WTC11 (cell line): ENCODE measurements around the gene PCDHGA1. TPM values are rescaled to one million over a fixed set of nuclear protein-coding genes. Genes with fewer than 3 reads are reported as not detected.

ENCODE experiments used
- ATAC-seq: fragments of 200-7000 bp; cut with Tn5 transposase; 2 replicates; pipeline ENCODE4 v1.10.0; 2021; ENCODE audit warnings: mild to moderate bottlenecking, moderate library complexity
- CTCF ChIA-PET: fragments of 300-600 bp; sonication (Branson Sonifier 250); formaldehyde crosslinking; loops from one replicate; lab custom pipeline; 2021; ENCODE audit warnings: antibody characterized with exemption; lab: Charles Lee
- POLR2A ChIA-PET: fragments of 350-600 bp; sonication (Branson Sonifier 250); formaldehyde crosslinking; loops from one replicate; lab custom pipeline; 2021; ENCODE audit warnings: antibody characterized with exemption; lab: Charles Lee
- DNase-seq: peaks from one replicate; pipeline ENCODE4 v3.0.0; 2021; ENCODE audit warnings: low spot score
- H3K27ac Mint-ChIP-seq: 2 replicates; pipeline ENCODE4 v1.8.0; 2021; ENCODE audit warnings: mixed read lengths
- H3K27me3 Mint-ChIP-seq: 2 replicates; pipeline ENCODE4 v1.8.0; 2021; ENCODE audit warnings: low read depth, mild to moderate bottlenecking, moderate library complexity, mixed read lengths
- H3K36me3 Mint-ChIP-seq: 2 replicates; pipeline ENCODE4 v1.8.0; 2021; ENCODE audit warnings: mixed read lengths
- H3K4me1 Mint-ChIP-seq: 2 replicates; pipeline ENCODE4 v1.8.0; 2022; ENCODE audit warnings: mixed read lengths
- H3K4me3 Mint-ChIP-seq: 2 replicates; pipeline ENCODE4 v1.8.0; 2021; ENCODE audit warnings: mild to moderate bottlenecking, moderate library complexity, mixed read lengths
- H3K9me3 Mint-ChIP-seq: 2 replicates; pipeline ENCODE4 v1.8.0; 2021; ENCODE audit warnings: mixed read lengths
- ATF6 ChIP-seq: sonication (generic); formaldehyde crosslinking; IDR thresholded peaks from 2 replicates; pipeline ENCODE4 v1.8.1; 2023; ENCODE audit warnings: mild to moderate bottlenecking, missing genetic modification reagents
- E2F1 ChIP-seq: sonication (generic); formaldehyde crosslinking; IDR thresholded peaks from 2 replicates; pipeline ENCODE4 v1.8.0; 2022; ENCODE audit warnings: mild to moderate bottlenecking, missing genetic modification reagents
- ERG ChIP-seq: fragments of 250-450 bp; sonication (Bioruptor Pico); IDR thresholded peaks from 2 replicates; pipeline ENCODE4 v1.8.0; 2021; ENCODE audit warnings: mild to moderate bottlenecking
- FOXJ3 ChIP-seq: sonication (generic); formaldehyde crosslinking; IDR thresholded peaks from 2 replicates; pipeline ENCODE4 v1.9.0; 2021; ENCODE audit warnings: missing genetic modification reagents, mild to moderate bottlenecking, borderline replicate concordance
- MXD4 ChIP-seq: fragments of 250-450 bp; sonication (Bioruptor Pico); IDR thresholded peaks from 2 replicates; pipeline ENCODE4 v1.8.0; 2021; ENCODE audit warnings: mild to moderate bottlenecking, moderate library complexity, borderline replicate concordance
- NFATC4 ChIP-seq: fragments of 250-450 bp; sonication (Bioruptor Pico); IDR thresholded peaks from 2 replicates; pipeline ENCODE4 v1.9.0; 2021; ENCODE audit warnings: mild to moderate bottlenecking
- PRRX2 ChIP-seq: fragments of 250-450 bp; sonication (Bioruptor Pico); IDR thresholded peaks from 2 replicates; pipeline ENCODE4 v1.8.0; 2021; ENCODE audit warnings: mild to moderate bottlenecking
- RORB ChIP-seq: fragments of 250-450 bp; sonication (Bioruptor Pico); IDR thresholded peaks from 2 replicates; pipeline ENCODE4 v1.9.0; 2021; ENCODE audit warnings: mild to moderate bottlenecking
- SMAD3 ChIP-seq: sonication (generic); formaldehyde crosslinking; IDR thresholded peaks from 2 replicates; pipeline ENCODE4 v1.8.0; 2022; ENCODE audit warnings: missing genetic modification reagents, mild to moderate bottlenecking, borderline replicate concordance
- SP1 ChIP-seq: sonication (generic); formaldehyde crosslinking; conservative IDR thresholded peaks from 2 replicates; pipeline ENCODE4 v1.8.1; 2022; ENCODE audit warnings: missing genetic modification reagents
- TCF7 ChIP-seq: sonication (generic); formaldehyde crosslinking; IDR thresholded peaks from 2 replicates; pipeline ENCODE4 v1.8.0; 2022; ENCODE audit warnings: mild to moderate bottlenecking, low read depth, missing genetic modification reagents, moderate library complexity
- TEAD4 ChIP-seq: sonication (generic); formaldehyde crosslinking; IDR thresholded peaks from 2 replicates; pipeline ENCODE4 v1.8.0; 2022; ENCODE audit warnings: mild to moderate bottlenecking, missing genetic modification reagents
- ZMAT4 ChIP-seq: fragments of 250-450 bp; sonication (Bioruptor Pico); IDR thresholded peaks from 2 replicates; pipeline ENCODE4 v1.9.0; 2021; ENCODE audit warnings: mild to moderate bottlenecking
- ZNF317 ChIP-seq: sonication (generic); formaldehyde crosslinking; IDR thresholded peaks from 2 replicates; pipeline ENCODE4 v1.8.1; 2023; ENCODE audit warnings: low read depth, mild to moderate bottlenecking, moderate library complexity, missing genetic modification reagents, borderline replicate concordance
- ZNF423 ChIP-seq: fragments of 250-450 bp; sonication (Bioruptor Pico); IDR thresholded peaks from 2 replicates; pipeline ENCODE4 v2.1.2; 2022; ENCODE audit warnings: mild to moderate bottlenecking, moderate library complexity
- total RNA-seq: library from RNA; stranded (reverse); gene quantifications from 3 replicates; pipeline ENCODE4 v1.2.3, GENCODE V29; 2021
- TF ChIP-seq, protein P1 (sequence below): fragments of 250-450 bp; sonication (Bioruptor Pico); IDR thresholded peaks from 2 replicates; pipeline ENCODE4 v1.9.0; 2021; ENCODE audit warnings: mild to moderate bottlenecking
- TF ChIP-seq, protein P2 (sequence below): sonication (generic); formaldehyde crosslinking; conservative IDR thresholded peaks from 2 replicates; pipeline ENCODE4 v1.8.1; 2022; ENCODE audit warnings: mild to moderate bottlenecking, missing genetic modification reagents
- TF ChIP-seq, protein P3 (sequence below): sonication (generic); formaldehyde crosslinking; IDR thresholded peaks from 2 replicates; pipeline ENCODE4 v1.8.0; 2023; ENCODE audit warnings: missing genetic modification reagents, mild to moderate bottlenecking, borderline replicate concordance

PCDHGA1 gene
- total RNA-seq, 1 experiment from 2014 or later = 1.5 TPM

- H3K27ac Mint-ChIP-seq = peak overlapping the region; percentile 94
- ChIA-PET CTCF (interaction anchor here (0.5 to 10.5 kb wide), 46 partner anchors 10 to 446 kb away, joined by 3 to 131 read pairs (median 6); partner anchors contain the start of genes DIAPH1, PCDHB10, PCDHB14 and PCDHB15), POLR2A (interaction anchor here (0.6 to 2.5 kb wide), 12 partner anchors 10 to 195 kb away, joined by 3 to 10 read pairs (median 4); partner anchors contain the start of genes PCDHGA10, PCDHGA11, PCDHGA12 and PCDHGB7)
- H3K9me3 Mint-ChIP-seq = no peaks in the 10 kb centered on the region
- peaks cover 43% of the 10 kb centered on the region for H3K4me1 Mint-ChIP-seq
- peaks cover 31% of the 10 kb centered on the region for H3K36me3 Mint-ChIP-seq
- H3K27me3 Mint-ChIP-seq = no peaks in the 10 kb centered on the region
- 0 out of 2 replicates have a peak, but pooled peaks have one; percentile 8 for TF ChIP-seq SP1 (CRISPR knock-in tag)
- TF ChIP-seq, protein P1, sequence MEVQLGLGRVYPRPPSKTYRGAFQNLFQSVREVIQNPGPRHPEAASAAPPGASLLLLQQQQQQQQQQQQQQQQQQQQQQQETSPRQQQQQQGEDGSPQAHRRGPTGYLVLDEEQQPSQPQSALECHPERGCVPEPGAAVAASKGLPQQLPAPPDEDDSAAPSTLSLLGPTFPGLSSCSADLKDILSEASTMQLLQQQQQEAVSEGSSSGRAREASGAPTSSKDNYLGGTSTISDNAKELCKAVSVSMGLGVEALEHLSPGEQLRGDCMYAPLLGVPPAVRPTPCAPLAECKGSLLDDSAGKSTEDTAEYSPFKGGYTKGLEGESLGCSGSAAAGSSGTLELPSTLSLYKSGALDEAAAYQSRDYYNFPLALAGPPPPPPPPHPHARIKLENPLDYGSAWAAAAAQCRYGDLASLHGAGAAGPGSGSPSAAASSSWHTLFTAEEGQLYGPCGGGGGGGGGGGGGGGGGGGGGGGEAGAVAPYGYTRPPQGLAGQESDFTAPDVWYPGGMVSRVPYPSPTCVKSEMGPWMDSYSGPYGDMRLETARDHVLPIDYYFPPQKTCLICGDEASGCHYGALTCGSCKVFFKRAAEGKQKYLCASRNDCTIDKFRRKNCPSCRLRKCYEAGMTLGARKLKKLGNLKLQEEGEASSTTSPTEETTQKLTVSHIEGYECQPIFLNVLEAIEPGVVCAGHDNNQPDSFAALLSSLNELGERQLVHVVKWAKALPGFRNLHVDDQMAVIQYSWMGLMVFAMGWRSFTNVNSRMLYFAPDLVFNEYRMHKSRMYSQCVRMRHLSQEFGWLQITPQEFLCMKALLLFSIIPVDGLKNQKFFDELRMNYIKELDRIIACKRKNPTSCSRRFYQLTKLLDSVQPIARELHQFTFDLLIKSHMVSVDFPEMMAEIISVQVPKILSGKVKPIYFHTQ = no peak
- DNase-seq (peak; percentile 70), ATAC-seq (peak; percentile 64)
- H3K4me3 Mint-ChIP-seq = peak overlapping the region; percentile 87
These were observed 184.2 kb downstream of the PCDHGA1 start for GRCh38 chr5:141514330-141515133.

DNA sequence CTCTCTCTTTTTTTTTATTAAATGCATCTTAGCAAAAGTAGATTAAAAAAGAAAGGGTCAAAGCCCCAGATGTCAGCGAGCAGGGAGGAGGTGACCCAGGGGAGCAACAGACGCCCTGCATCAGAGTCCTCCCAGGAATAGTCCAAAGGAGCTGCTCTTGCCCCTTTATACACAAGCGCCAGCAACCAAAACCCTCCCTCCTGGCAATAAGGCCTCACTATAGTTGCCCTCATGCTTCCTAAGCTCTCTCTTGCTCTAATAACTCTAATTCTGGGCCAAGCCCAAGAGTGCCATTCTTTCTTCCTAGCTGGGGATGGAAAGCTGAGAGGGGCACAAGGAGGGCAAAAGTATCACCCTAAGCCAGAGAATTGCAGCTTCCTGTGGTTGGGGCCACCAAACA lies 184.8 kb downstream of the PCDHGA1 start:
- no peaks in the 10 kb centered on the region for H3K27me3 Mint-ChIP-seq
- no peak overlapping the region for H3K4me3 Mint-ChIP-seq
- ChIA-PET CTCF (interaction anchor here (0.5 to 10.5 kb wide), 24 partner anchors 10 to 338 kb away, joined by 3 to 131 read pairs (median 22); partner anchors contain the start of genes PCDHB14, PCDHB15, PCDHB8 and PCDHB9), POLR2A (interaction anchor here (0.9 to 2.5 kb wide), 3 partner anchors 19 to 43 kb away, joined by 4 to 7 read pairs (median 4); no protein-coding TSS in a partner anchor)
- DNase-seq = no peak
- H3K36me3 Mint-ChIP-seq = peaks cover 37% of the 10 kb centered on the region
- H3K9me3 Mint-ChIP-seq = no peaks in the 10 kb centered on the region
- H3K4me1 Mint-ChIP-seq = peaks cover 38% of the 10 kb centered on the region
- no peak for TF ChIP-seq RORB
- no peak for TF ChIP-seq E2F1 (CRISPR knock-in tag)
- TF ChIP-seq ATF6 = no peak
- no peak for TF ChIP-seq ERG (CRISPR knock-in tag)
- TF ChIP-seq TCF7 (CRISPR knock-in tag) = no peak
- no peak for TF ChIP-seq TEAD4 (CRISPR knock-in tag)
- no peak for TF ChIP-seq MXD4
- TF ChIP-seq FOXJ3 (CRISPR knock-in tag) = no peak
- TF ChIP-seq, protein P2, sequence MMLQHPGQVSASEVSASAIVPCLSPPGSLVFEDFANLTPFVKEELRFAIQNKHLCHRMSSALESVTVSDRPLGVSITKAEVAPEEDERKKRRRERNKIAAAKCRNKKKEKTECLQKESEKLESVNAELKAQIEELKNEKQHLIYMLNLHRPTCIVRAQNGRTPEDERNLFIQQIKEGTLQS (CRISPR knock-in tag) = no peak
- TF ChIP-seq, protein P3, sequence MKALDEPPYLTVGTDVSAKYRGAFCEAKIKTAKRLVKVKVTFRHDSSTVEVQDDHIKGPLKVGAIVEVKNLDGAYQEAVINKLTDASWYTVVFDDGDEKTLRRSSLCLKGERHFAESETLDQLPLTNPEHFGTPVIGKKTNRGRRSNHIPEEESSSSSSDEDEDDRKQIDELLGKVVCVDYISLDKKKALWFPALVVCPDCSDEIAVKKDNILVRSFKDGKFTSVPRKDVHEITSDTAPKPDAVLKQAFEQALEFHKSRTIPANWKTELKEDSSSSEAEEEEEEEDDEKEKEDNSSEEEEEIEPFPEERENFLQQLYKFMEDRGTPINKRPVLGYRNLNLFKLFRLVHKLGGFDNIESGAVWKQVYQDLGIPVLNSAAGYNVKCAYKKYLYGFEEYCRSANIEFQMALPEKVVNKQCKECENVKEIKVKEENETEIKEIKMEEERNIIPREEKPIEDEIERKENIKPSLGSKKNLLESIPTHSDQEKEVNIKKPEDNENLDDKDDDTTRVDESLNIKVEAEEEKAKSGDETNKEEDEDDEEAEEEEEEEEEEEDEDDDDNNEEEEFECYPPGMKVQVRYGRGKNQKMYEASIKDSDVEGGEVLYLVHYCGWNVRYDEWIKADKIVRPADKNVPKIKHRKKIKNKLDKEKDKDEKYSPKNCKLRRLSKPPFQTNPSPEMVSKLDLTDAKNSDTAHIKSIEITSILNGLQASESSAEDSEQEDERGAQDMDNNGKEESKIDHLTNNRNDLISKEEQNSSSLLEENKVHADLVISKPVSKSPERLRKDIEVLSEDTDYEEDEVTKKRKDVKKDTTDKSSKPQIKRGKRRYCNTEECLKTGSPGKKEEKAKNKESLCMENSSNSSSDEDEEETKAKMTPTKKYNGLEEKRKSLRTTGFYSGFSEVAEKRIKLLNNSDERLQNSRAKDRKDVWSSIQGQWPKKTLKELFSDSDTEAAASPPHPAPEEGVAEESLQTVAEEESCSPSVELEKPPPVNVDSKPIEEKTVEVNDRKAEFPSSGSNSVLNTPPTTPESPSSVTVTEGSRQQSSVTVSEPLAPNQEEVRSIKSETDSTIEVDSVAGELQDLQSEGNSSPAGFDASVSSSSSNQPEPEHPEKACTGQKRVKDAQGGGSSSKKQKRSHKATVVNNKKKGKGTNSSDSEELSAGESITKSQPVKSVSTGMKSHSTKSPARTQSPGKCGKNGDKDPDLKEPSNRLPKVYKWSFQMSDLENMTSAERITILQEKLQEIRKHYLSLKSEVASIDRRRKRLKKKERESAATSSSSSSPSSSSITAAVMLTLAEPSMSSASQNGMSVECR = no peak
- no peak for TF ChIP-seq ZNF423 (CRISPR knock-in tag)
- no peak for TF ChIP-seq SMAD3 (CRISPR knock-in tag)
- TF ChIP-seq PRRX2 = no peak
- TF ChIP-seq ZMAT4 (CRISPR knock-in tag) = no peak
- no peak for TF ChIP-seq NFATC4
- no peak for TF ChIP-seq ZNF317 (CRISPR knock-in tag)
- no peak for ATAC-seq
- H3K27ac Mint-ChIP-seq = 0 out of 2 replicates have a peak overlapping the region, but pooled peaks have one; percentile 69
